Measurements from ENCODE around the gene ZBTB46.

DNA sequence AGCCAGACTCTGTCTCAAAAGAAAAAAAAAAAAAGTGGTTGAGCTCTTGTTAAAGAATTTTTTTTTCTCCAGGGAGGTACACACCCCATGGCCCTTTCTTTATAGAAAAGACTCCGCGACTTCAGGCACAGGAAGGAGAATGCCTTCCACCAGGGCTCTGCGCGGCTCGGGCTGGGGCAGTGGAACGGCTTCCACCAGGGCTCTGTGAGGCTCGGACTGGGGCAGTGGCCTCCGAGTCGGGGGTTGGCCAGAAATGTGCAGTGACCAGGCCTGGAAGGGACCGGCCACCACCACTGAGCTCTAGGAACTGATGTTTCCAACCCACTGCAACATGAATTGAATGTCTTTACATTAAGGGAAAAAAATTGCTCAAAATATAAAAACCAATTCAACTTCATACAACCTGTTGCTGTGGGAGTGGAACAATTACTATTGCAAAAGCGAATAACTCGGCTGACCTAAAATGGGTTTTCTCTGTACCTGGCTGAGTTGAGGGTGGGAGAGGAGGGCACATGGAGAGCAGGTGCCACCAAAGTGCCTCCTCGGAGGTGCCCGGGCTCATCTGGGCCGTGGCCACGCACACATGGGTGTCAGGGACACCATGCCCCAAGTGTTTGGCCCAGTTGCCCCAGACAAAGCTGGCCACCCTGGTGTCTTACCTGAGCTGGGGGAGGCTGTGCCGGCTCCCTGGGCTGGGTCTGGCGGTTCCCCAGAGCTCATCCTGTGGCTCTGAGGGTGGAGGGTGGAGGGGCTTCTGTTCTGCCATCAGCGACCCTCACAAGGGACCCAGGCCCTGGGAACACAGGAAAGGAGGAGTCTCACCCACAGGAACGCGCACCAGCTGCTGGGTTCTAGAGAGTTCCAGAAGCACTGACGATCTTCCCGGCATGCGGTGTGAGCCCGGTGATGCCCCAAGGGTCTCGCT, 62.2 kb downstream of the ZBTB46 start:
- TF ChIP-seq, protein P1, sequence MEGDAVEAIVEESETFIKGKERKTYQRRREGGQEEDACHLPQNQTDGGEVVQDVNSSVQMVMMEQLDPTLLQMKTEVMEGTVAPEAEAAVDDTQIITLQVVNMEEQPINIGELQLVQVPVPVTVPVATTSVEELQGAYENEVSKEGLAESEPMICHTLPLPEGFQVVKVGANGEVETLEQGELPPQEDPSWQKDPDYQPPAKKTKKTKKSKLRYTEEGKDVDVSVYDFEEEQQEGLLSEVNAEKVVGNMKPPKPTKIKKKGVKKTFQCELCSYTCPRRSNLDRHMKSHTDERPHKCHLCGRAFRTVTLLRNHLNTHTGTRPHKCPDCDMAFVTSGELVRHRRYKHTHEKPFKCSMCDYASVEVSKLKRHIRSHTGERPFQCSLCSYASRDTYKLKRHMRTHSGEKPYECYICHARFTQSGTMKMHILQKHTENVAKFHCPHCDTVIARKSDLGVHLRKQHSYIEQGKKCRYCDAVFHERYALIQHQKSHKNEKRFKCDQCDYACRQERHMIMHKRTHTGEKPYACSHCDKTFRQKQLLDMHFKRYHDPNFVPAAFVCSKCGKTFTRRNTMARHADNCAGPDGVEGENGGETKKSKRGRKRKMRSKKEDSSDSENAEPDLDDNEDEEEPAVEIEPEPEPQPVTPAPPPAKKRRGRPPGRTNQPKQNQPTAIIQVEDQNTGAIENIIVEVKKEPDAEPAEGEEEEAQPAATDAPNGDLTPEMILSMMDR (IDR thresholded peaks at IDR 0.05), result no peak
- no peak for TF ChIP-seq POLR2A (IDR thresholded peaks at IDR 0.05)
- TF ChIP-seq POLR2AphosphoS5 (IDR thresholded peaks at IDR 0.05), result no peak

Data from prostate gland (tissue), 2 donors.